HK-2 (cell line): Measurements from ENCODE around the gene YEATS2.
"Not testable (repeated sequence)": the region's sequence is repeated elsewhere in the genome, so short reads cannot be mapped to it uniquely, and the experiment has no call there.

Source experiments
- DNase-seq: peaks from one replicate; pipeline ENCODE4 v3.0.0-alpha.2; 2018; ENCODE audit not compliant: unreplicated experiment

Gene YEATS2

DNA sequence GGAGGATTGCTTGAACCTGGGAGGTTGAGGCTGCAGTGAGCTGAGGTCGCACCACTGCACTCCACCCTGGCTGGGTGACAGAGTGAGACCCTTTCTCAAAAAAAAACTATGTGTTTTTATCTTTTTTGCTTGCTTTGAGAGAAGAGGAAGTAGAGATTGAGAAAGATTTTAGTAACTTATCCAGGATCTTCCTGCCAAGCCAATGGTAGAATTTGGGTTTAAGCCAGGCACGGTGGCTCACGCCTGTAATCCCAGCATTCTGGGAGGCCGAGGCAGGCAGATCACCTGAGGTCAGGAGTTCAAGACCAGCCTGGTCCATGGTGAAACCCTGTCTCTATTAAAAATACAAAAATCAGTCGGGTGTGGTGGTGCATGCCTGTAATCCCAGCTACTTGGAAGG lies 78.9 kb downstream of the YEATS2 start:
- DNase-seq, result not testable (repeated sequence)

DNA sequence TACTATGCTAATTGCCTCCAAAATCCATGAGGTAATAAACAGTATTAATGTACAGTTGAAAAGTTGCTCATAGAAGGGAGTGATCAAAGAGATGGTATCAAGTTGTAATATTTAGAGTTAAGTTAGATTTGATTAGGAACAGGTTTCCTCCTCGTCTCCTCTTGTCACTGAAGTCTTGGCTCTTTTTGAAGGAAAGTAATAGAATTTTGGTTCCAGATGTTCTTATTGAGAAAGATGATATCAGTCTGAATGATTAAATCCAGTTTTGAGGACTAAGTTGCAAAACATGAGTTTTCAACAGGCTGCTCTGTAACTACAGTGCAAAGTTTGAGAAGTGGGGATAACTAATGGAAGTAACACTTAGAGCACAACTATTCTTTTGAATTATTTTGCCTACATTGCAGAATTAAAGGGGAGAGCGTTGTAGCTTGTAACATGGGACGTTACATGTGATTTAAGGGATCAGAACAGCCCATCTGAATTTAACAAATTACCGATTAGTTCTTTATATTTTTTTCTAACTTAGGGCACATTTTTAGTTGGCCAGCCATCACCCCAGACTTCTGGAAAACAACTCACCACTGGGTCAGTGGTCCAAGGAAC lies 79.5 kb downstream of the YEATS2 start:
- DNase-seq, result no peak

DNA sequence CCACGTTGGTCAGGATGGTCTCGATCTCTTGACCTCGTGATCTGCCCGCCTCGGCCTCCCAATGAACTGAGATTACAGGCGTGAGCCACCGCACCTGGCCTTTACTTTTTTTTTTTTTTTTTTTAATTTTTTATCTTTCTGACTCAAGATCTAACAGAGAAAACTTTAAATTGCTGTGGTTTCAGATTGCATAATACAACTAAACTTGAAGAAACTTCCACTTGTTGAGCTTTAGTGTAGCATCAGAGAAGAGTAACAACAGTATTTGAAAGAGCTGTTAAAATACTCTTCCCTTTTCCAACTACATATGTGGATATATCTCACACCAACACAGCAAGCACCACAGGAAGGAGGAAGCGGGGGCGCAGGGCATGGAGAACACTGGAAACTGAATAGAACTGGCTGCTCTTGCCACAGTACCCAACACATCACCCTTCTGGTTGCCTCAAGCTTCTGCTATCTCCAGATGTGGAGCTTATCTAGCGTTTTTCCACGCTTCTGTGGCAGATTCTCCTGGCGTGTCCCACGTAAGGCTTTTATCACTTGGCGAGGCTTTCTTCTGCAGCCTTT lies 82.4 kb downstream of the YEATS2 start:
- no peak for DNase-seq

DNA sequence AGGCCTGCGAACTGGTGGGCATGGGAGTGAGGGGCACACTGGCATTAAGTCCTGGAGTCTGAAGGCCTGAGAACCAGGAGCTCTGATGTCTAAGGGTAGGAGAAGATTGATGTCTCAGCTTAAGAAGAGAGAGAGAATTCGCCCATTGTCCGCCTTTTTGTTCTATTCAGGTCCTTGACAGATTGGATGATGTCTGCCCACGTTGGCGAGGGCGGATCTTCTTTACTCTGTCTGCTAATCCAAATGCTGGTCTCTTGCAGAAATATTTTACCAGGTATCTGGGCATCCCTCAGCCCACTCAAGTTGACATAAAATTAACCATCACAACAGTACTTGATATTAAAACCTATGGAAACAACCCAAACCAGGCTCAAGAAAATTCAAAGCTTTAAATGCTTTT lies 83.6 kb downstream of the YEATS2 start:
- DNase-seq, result no peak

DNA sequence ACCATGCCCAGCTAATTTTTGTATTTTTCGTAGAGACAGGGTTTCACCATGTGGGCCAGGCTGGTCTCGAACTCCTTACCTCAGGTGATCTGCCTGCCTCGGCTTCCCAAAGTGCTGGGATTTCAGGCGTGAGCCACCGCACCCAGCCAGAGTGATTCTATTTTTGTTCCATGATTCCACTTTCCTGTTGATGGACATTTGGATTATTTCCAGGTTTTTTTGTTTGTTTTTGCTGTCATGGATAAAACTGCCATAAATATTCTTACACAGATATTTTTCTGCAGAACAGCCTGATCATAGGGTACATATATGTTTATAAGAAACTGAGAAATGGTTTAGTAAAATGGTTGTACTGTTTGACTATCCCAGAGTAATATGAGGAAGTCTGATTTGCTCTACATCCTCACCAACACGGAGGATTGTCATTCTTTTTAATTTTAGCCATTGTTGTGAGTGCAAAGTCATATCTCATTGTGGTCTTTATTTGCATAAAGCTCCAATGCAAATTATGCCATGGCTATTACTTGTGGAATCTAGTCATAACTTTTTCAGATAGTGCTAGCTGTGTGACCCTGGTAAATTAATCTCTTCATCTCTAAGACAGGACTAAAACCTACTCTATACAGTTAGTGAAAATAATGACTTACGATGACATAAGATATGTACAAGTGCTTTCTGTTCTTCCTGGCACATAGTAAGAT lies 85.1 kb downstream of the YEATS2 start:
- DNase-seq, result no peak

DNA sequence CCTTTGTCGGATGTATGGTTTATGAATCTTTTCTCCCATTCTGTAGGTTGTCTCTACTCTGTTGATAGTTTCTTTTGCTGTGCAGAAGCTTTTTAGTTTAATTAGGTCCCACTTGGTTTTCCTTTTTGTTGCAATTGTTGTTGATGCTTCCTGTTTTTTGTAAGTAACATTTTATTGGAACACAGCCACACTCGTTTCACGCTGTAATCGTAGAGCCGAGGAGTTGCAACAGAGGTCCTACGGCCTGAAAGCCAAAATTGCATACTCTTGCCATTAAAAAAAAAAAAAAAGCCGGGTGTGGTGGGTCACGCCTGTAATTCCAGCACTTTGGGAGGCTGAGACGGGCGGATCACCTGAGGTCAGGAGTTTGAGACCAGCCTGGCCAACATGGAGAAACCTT lies 86.9 kb downstream of the YEATS2 start:
- not testable (repeated sequence) for DNase-seq

DNA sequence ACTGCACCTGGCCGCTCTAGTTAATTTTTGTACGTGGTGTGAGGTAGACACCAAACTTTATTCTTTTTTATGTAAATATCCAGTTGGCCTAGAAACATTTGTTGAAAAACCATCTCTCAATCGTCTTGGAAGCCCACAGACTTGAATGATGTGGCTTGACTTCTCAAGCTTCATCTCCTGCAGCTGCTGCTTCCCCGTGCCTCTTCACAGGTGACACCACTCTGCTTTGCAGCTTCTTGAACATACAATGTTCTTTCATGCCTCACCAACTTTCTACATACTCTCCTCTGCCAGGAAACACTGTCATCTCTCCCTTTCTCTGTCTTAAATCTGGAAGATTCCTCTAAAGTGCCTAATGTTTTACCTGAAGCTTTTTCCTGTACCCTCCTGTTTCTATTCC lies 92.2 kb downstream of the YEATS2 start:
- DNase-seq, result no peak

DNA sequence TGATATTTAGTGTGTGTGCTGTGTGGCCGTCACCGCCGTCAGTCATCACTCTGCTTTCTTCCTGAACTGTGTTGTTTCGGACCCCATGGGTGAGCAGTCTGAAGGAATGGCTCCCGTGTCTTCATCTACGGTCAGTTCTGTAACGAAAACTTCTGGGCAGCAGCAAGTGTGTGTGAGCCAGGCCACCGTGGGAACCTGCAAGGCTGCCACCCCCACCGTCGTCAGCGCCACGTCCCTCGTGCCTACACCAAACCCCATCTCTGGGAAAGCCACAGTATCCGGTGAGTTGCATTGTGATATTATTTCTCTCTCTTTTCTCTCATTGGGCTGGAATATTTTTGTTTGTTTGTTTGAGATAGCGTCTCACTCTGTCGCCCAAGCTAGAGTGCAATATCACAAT lies 93.1 kb downstream of the YEATS2 start:
- DNase-seq, result no peak

DNA sequence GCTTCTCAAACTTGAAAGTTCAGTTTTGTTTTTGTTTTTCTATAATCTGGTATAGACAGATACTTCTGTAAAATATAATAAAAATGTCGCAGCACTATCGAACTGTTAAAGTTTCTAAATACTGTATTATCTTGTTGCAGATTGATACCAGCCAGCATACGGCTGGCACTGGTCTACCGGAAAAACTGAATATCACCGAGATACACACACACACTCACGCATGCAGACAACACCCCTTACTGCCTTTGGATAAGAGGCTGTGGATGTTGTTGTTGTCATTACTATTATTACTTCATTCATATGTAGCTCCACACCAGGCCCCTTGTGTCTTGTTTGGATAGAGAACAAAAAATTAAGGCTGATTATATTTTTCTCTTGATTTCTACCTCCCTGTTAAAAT lies 95.4 kb downstream of the YEATS2 start:
- DNase-seq, result no peak

DNA sequence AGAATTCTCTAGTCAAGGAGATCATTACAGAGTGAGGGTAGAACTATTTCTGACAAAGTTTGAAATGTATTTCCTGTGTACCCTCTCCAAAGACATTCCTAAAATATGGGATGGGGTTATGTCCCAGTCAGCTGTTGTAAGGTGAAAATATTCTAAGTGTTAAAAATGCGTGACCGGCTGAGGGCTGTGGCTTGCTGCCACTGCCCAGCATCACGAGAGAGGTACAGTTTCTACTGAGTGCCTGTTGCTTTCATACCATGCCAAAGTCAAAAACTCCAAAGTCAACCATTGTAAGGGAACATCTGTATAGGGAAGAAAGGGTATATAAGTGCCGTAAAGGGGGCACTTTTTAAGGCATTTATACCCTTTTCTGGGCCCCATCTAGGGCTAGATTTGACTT lies 96.9 kb downstream of the YEATS2 start:
- no peak for DNase-seq

DNA sequence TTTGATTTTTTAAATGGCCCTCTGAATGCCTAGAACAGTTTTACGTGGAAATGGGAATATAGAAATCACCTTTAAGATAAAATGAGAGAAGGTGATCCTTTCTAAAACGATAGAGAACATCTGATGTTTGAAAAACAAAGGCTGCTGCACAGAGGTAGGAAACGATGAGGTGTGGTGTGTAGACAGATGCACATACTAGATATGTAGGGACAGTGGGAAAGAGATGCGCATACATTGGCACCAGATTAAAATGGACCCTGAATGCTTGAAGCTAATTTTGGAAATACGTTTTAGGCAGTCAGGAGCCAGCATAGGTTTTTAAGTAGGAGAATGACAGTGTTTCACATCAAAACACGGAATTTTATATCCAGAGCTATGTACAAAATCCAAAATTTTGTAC lies 98.8 kb downstream of the YEATS2 start:
- DNase-seq, result no peak

DNA sequence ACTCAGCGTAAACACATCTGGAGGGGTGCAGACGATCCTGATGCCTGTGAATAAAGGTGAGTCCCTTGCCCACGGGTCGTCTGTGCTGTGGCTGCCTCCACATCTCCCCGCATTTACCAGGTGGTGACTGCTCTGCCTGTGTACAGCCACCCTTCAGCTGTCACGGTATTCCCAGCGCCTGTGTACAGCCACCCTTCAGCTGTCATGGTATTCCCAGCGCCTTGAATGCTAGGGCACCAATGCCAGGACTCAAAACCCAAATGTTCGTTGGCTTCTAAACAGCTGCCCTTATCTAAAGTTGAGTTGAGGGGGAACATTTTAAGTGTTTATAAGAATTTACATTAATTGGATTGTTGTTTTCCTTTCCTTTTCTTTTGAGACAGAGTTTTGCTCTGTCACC lies 100.4 kb downstream of the YEATS2 start:
- DNase-seq, result no peak

DNA sequence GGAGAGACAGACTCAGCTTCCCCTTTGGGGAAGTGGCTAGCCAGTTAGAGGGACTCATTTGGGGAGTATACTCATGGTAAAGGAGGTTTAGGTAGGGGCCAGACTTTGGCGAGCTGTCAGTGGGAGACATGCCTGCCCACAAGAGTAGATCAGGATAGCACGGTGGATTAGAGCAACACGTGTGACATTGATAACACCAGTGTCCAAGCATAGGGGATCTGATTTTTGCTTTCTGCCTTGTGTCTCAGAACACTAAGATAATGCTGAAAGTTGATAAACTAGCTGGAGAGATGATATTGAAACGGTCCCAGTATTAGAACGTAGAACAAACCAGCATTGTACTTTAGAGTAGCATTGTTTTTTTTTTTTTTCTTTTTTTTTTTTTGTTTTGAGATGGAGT lies 101.9 kb downstream of the YEATS2 start:
- no peak for DNase-seq

DNA sequence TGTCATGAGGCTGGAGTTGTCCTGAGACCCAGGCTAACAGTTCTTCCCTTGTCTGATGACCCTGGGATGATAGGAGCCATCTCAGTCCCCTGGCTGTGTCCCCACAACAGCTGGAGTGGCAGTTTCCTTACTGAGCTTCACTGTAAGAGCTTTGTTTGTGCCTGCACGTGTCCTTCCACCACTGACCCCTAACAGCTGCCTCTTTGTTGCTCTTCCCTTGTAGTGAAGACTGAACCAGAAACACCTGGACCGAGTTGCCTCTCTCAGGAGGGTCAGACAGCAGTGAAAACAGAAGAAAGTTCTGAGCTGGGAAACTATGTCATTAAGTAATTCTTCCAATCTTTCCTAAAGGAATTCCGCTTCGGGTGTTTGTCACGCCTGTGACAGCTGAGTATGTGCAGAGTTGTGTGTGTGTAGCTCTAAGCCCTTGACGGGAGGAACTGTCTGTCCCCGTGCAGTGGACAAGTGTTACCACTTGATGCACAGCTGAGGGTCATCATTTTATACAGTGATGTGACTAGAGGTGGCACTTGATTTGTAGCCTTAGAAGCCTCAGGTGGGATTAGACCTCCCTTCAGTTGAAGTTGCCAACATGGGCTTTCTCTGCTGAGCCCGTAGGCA lies 102.8 kb downstream of the YEATS2 start:
- DNase-seq, result no peak

DNA sequence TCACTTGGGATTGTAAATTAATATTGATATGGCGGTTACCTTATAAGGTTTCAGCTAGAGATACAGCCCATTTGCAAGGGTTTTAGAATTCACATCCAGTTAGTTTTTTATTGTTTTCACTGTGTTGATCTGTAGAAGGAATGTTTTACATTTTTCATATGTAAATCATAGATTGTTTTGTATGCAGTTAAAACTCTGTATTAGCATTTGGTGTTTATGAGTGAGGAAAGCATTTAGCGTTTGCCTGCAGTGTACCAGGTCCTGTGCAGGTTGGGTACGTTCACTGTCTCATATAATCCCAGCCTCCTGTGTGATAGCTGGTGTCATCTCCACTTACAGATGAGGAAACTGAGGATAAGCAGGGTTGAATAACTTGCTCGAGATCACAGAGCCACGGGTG lies 104.0 kb downstream of the YEATS2 start:
- DNase-seq, result no peak

DNA sequence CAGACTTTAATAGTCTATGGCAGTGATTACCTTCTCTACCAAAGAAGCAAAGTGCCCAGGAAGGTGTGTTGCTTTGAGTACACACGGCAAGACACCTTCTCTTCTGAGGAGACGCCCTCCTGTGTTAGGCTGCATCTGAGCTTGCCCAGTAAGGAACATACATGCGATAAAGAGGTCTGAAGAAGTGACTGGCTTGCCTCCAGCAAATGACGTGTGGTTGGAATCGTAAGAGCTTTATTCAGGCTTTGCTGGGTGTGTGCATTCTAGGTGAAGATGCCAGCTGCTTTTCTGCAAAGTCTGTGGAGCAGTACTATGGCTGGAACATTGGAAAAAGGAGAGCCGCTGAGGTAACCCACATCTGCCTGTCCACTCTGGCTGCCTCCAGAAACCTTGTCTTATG lies 105.4 kb downstream of the YEATS2 start:
- no peak for DNase-seq

DNA sequence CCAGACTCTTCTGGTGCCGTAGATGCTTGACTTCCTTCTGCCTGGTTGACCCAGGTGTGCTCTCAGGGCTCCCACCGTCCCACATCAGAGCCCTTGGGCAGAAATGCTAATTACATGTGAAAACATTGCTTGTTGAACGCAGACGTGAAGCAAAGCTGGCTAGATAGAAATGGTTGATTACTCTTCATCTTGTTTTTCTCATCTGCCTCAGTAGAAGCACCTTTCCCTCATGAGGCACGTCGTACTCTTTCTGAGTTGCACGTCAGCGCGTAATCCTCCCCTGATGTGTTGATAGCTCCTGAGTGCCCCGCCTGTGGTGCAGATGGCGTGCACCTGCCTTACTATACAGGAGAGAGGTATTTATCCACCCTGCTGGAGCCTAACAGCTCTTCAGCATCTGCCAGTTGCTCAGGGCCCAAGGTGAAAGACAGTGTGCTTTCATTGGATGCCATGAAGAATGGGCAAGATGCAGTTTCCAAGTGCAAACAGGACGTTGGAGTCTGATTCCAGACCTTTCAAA lies 109.7 kb downstream of the YEATS2 start:
- DNase-seq, result no peak

DNA sequence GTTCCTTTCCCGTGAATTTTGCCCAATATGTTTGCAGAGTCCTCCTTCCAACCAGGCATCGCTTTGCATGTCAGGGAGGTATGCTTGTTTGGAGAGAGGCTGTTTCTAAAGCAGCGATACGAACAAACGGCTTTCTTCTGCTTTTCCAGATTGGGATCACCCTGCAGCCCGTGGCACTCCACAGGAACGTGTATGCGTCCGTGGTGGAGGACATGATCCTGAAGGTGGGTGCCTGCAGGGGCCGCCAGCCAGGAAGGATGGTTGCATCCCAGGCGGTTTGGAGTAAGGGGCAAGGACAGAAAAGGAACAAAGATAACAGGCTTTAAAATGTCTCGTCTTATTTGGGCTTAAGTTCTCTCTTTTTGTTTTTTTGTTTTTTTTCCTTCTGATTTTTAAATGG lies 110.3 kb downstream of the YEATS2 start:
- DNase-seq, result no peak

DNA sequence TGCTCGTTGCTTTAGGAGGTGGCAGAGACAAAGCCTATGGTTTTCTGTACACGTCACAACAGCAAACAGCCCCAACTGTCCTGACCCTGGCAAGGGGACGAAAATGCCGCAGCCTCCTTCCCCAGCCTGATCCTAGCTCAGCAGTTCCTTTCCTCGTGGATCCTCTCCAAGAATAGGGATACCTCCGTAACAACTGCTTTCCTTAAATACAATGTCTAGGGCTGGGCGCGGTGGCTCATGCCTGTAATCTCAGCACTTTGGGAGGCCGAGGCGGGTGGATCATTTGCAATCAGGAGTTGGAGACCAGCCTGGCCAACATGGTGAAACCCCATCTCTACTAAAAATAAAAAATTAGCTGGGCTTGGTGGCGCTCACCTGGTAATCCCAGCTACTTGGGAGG lies 110.8 kb downstream of the YEATS2 start:
- no peak for DNase-seq

DNA sequence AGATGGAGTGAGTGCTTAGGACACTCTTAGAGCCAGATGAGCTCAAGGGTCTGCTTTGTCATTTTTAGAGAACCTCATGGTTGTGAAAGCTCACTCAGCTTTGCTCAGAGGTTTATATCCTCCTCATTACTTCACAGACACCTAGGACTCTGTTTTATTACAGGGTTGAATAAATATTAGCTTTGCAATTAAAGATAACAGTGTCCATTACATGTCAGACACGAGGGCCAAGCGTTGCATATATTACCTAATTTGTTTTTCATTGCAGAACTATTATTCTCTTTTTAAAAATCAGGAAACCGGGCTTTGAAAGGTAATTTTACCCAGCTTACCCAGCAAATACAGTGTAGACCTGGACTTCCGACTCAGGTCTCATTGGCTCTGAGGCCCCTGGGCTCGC lies 111.7 kb downstream of the YEATS2 start:
- no peak for DNase-seq

DNA sequence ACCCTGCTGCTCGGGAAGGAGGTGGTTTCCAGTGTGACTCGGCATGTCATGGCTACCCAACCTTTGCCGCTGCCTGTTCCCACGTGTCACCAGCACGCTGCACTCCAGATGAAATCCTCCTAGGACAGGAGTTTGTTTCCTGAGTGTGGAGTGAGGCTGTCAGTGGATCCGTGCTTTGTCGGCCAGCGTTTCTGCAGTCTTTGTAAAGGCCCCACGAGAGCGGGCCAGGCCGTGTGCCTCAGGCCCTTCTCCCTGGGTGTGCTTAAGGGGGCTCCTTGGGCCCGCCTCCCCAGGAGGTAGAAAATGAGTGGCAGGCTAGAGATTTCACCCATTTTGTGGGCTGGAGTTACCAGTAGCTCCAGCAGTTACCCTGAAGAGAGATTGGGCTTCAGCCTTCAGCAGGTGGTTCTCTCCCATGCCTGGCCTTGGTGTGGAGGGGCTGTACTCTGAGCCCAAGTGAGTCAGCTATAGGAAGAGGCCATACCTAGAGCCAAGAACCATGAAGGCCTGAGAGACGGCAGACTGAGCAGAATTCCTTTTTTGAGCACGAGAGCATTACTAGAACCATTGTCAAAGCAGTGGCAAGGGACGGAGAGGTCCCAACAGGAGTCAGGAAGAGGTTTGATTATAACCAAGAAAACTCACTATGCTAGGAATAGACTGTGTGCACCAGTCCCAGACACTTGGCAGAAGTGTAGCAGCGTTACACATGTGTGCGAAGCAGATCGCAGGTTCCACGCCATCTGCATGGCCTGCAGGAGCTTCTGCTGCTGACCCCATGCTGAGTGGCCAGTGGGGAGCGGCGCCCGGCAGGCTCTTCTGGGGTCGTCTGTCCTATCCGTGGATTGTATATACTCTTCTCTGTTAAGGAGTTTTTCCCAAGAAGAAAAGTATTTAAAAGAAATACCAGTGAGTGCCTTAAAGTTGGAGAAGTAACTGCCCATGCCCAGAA lies 113.3 kb downstream of the YEATS2 start:
- DNase-seq, result no peak

DNA sequence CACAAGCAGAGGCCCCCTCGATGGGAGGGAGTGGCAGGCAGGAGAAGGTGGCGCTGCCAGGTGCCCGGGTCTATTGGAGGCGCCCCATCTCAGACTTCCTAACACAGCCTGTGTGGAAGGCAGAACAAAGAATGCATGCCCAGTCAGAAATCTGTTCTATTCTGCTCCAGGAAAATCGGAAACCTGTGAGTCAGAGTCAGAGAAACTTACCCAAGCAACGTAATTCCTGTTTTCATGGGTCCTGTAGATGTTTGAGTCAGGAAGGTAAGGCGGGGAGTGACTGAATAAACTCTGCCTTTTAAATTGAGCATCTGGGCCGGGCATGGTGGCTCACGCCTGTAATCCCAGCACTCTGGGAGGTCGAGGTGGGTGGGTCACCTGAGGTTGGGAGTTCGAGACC lies 114.0 kb downstream of the YEATS2 start:
- no peak for DNase-seq
